Measurements from ENCODE around the gene TAPT1.

TAPT1 gene

GRCh38 chr4:16169490-16169889 is 56.8 kb downstream of the TAPT1 start:
- H3K4me1 ChIP-seq (ENCODE audit: control insufficient read depth, insufficient read depth, low read length) = no peaks in the 10 kb centered on the region
- H3K4me3 ChIP-seq (ENCODE audit: low read depth, low read length) = no peak overlapping the region
- no peak for TF ChIP-seq ZNF510 (tag by site-specific recombination; IDR thresholded peaks at IDR 0.05; ENCODE audit: insufficient replicate concordance)
- TF ChIP-seq ZNF555 (tag by site-specific recombination; conservative IDR thresholded peaks at IDR 0.05) = no peak
- TF ChIP-seq ZNF121 (tag by site-specific recombination; IDR thresholded peaks at IDR 0.05) = no peak
- TF ChIP-seq KLF1 (tag by site-specific recombination; IDR thresholded peaks at IDR 0.05) = no peak
- TF ChIP-seq GFI1B (tag by site-specific recombination; IDR thresholded peaks at IDR 0.05) = no peak
- TF ChIP-seq ZNF785 (tag by site-specific recombination; IDR thresholded peaks at IDR 0.05) = no peak
- no peak for TF ChIP-seq GLIS2 (tag by site-specific recombination; IDR thresholded peaks at IDR 0.05)
- TF ChIP-seq ZNF133 (tag by site-specific recombination; IDR thresholded peaks at IDR 0.05) = no peak
- TF ChIP-seq ZNF366 (tag by site-specific recombination; conservative IDR thresholded peaks at IDR 0.05) = no peak
- no peak for TF ChIP-seq ZNF629 (tag by site-specific recombination; IDR thresholded peaks at IDR 0.05)
- TF ChIP-seq ZNF561 (tag by site-specific recombination; IDR thresholded peaks at IDR 0.05; ENCODE audit: borderline replicate concordance) = no peak
- TF ChIP-seq ATF2 (tag by site-specific recombination; IDR thresholded peaks at IDR 0.05; ENCODE audit: low read depth) = no peak
- no peak for TF ChIP-seq ZNF157 (tag by site-specific recombination; IDR thresholded peaks at IDR 0.05)
- no peak for TF ChIP-seq ZFHX2 (tag by site-specific recombination; conservative IDR thresholded peaks at IDR 0.05)
- TF ChIP-seq ZSCAN30 (tag by site-specific recombination; IDR thresholded peaks at IDR 0.05) = no peak
- no peak for TF ChIP-seq BCL6B (tag by site-specific recombination; IDR thresholded peaks at IDR 0.05)
- ChIA-PET POLR2A (no interaction called here), CTCF (no interaction called here)
- peaks cover 0 to 53% of the 10 kb centered on the region in 2 experiments; a peak in 2 of 3 replicates for H3K36me3 ChIP-seq (ENCODE audit: control insufficient read depth in 2 of 2, insufficient read depth in 1 of 2, low read length in 2 of 2)
- H3K27ac ChIP-seq (ENCODE audit: extremely low read depth, low read depth, low read length) = no peak overlapping the region
- H3K9me3 ChIP-seq (ENCODE audit: control insufficient read depth, insufficient read depth, low read depth, low read length) = no peaks in the 10 kb centered on the region

GRCh38 chr4:16168710-16169388 is 57.4 kb downstream of the TAPT1 start:
- Histone ChIP-seq H3K36me3 (ENCODE audit: control insufficient read depth in 2 of 2, insufficient read depth in 1 of 2, low read length in 2 of 2) (peaks cover 0 to 57% of the 10 kb centered on the region in 2 experiments; a peak in 2 of 3 replicates), H3K4me1 (ENCODE audit: control insufficient read depth, insufficient read depth, low read length) (no peaks in the 10 kb centered on the region), H3K9me3 (ENCODE audit: control insufficient read depth, insufficient read depth, low read depth, low read length) (no peaks in the 10 kb centered on the region), H3K27ac (ENCODE audit: extremely low read depth, low read depth, low read length) (no peak overlapping the region), H3K4me3 (ENCODE audit: low read depth, low read length) (no peak overlapping the region)
- CTCF ChIA-PET = no interaction called here
- POLR2A ChIA-PET = no interaction called here
- TF ChIP-seq ZNF121 (tag by site-specific recombination; IDR thresholded peaks at IDR 0.05) (no peak), REST (tag by site-specific recombination; IDR thresholded peaks at IDR 0.05) (no peak), ZNF404 (tag by site-specific recombination; IDR thresholded peaks at IDR 0.05) (no peak), ZNF175 (tag by site-specific recombination; IDR thresholded peaks at IDR 0.05) (no peak)

All from HEK293 (cell line).